HCT116 (cell line): Measurements from ENCODE around the gene KRTAP20-2. TPM values are rescaled to one million over a fixed set of nuclear protein-coding genes. Genes with fewer than 3 reads are reported as not detected.

Experiments
- ATAC-seq: fragments of 200-7000 bp; cut with Tn5 transposase; 2 replicates; pipeline ENCODE4 v1.9.1; 2020; ENCODE audit warnings: mild to moderate bottlenecking, moderate library complexity
- BruUV-seq: library from RNA; stranded (reverse); fragments of 400-500 nt; replicated peaks from 2 replicates; lab custom pipeline; 2021; lab: Mats Ljungman, UMichigan
- CTCF ChIA-PET: fragments of 300-600 bp; sonication (Branson Sonifier 250); formaldehyde crosslinking; loops from one replicate; lab custom pipeline; 2021; ENCODE audit warnings: antibody characterized with exemption; lab: Charles Lee
- POLR2A ChIA-PET: fragments of 300-600, 350-600 bp; sonication (Branson Sonifier 250); formaldehyde crosslinking; loops from one replicate; lab custom pipeline; 2021; ENCODE audit warnings: antibody characterized with exemption; lab: Charles Lee
- RAD21 ChIA-PET, 2 experiments: fragments of 300-600 bp; sonication (Branson Sonifier 250); formaldehyde crosslinking; loops; one replicate each; lab custom pipeline; 2023; ENCODE audit warnings: low total read pairs in 2 of 2; ENCODE audit not compliant: uncharacterized antibody in 2 of 2, unreplicated experiment in 2 of 2, low non-redundant PET in 1 of 2; lab: Charles Lee
- DNase-seq: peaks from one replicate; pipeline ENCODE4 v3.0.0-alpha.2; 2010; ENCODE audit warnings: low read depth, low spot score
- H2AFZ ChIP-seq: fragments of 200-600 bp; shearing (Covaris generic), sonication (generic); 2 replicates; pipeline ENCODE4 v1.6.1; 2017; ENCODE audit warnings: low read depth, mixed run types, mixed read lengths, antibody characterized with exemption, low read length; ENCODE audit not compliant: poor library complexity, severe bottlenecking
- H3K27ac ChIP-seq: 2 replicates; pipeline ENCODE4 v1.5.1; 2012; ENCODE audit warnings: low read depth, low read length
- H3K27me3 ChIP-seq: fragments of 200-600 bp; sonication (generic); 2 replicates; pipeline ENCODE4 v1.6.1; 2016; ENCODE audit warnings: mixed run types, low read length, mixed read lengths; ENCODE audit not compliant: insufficient read depth
- H3K36me3 ChIP-seq, 2 experiments: fragments of 200-500 bp in 1 of 2; fragments of 200-600 bp in 1 of 2; sonication (Bioruptor generic) in 1 of 2; sonication (generic) in 1 of 2; 2 replicates each; pipeline versions ENCODE4 v1.5.1 to v1.6.1; 2014 to 2016; ENCODE audit warnings: low read length in 2 of 2, inconsistent platforms in 1 of 2, mixed read lengths in 1 of 2, mixed run types in 1 of 2; ENCODE audit not compliant: insufficient read depth in 2 of 2, control insufficient read depth in 1 of 2
- H3K4me1 ChIP-seq, 2 experiments: fragments of 200-600 bp in 1 of 2; sonication (generic) in 1 of 2; 2 replicates each; pipeline versions ENCODE4 v1.5.1 to v1.6.1; 2012 to 2017; ENCODE audit warnings: low read length in 2 of 2, inconsistent platforms in 1 of 2, mild to moderate bottlenecking in 1 of 2, mixed read lengths in 1 of 2, mixed run types in 1 of 2, moderate library complexity in 1 of 2; ENCODE audit not compliant: insufficient read depth in 2 of 2, control insufficient read depth in 1 of 2
- H3K4me2 ChIP-seq: fragments of 200-600 bp; sonication (generic); 2 replicates; pipeline ENCODE4 v1.6.1; 2017; ENCODE audit warnings: mixed run types, low read length, mixed read lengths
- H3K4me3 ChIP-seq, 2 experiments: fragments of 200-600 bp in 1 of 2; sonication (generic) in 1 of 2; replicated peaks in 1 of 2; 2 replicates each; pipeline ENCODE4 v1.5.1; 2011 to 2016; ENCODE audit warnings: low read length in 2 of 2, control low read depth in 1 of 2, low read depth in 1 of 2, mild to moderate bottlenecking in 1 of 2, mixed read lengths in 1 of 2, mixed run types in 1 of 2
- H3K79me2 ChIP-seq: fragments of 200-600 bp; sonication (generic); 2 replicates; pipeline ENCODE4 v1.6.1; 2017; ENCODE audit warnings: mild to moderate bottlenecking, mixed run types, low read length, moderate library complexity, mixed read lengths; ENCODE audit not compliant: insufficient read depth
- H3K9ac ChIP-seq: fragments of 200-600 bp; sonication (generic); 2 replicates; pipeline ENCODE4 v1.6.1; 2016; ENCODE audit warnings: low read length, mixed read lengths
- H3K9me2 ChIP-seq: fragments of 200-600 bp; sonication (generic), shearing (Covaris generic); 2 replicates; pipeline ENCODE4 v1.6.1; 2017; ENCODE audit warnings: mixed run types, mild to moderate bottlenecking, moderate library complexity; ENCODE audit not compliant: insufficient read depth
- H3K9me3 ChIP-seq, 2 experiments: fragments of 200-500 bp in 1 of 2; fragments of 200-600 bp in 1 of 2; sonication (Bioruptor generic) in 1 of 2; sonication (generic) in 1 of 2; 2 replicates each; pipeline ENCODE4 v1.6.1; 2014 to 2017; ENCODE audit warnings: low read length in 2 of 2, mixed read lengths in 2 of 2, inconsistent platforms in 1 of 2, low read depth in 1 of 2, mild to moderate bottlenecking in 1 of 2, mixed run types in 1 of 2, moderate library complexity in 1 of 2; ENCODE audit not compliant: control insufficient read depth in 1 of 2, insufficient read depth in 1 of 2
- H4K20me1 ChIP-seq: fragments of 200-600 bp; sonication (generic), shearing (Covaris generic); 2 replicates; pipeline ENCODE4 v1.6.1; 2017; ENCODE audit warnings: mixed run types, mild to moderate bottlenecking, moderate library complexity; ENCODE audit not compliant: insufficient read depth
- ATF3 ChIP-seq: IDR thresholded peaks from 2 replicates; pipeline ENCODE4 v1.6.1; 2012
- EGR1 ChIP-seq: IDR thresholded peaks from 2 replicates; pipeline ENCODE4 v1.6.1; 2012; ENCODE audit warnings: low read depth
- EZH2phosphoT487 ChIP-seq: fragments of 200-600 bp; IDR thresholded peaks from 2 replicates; pipeline ENCODE4 v1.6.1; 2018; ENCODE audit warnings: antibody characterized with exemption, borderline replicate concordance
- FOSL1 ChIP-seq: IDR thresholded peaks from 2 replicates; pipeline ENCODE4 v1.6.1; 2012; ENCODE audit warnings: low read depth
- JUND ChIP-seq: IDR thresholded peaks from 2 replicates; pipeline ENCODE4 v1.6.1; 2012
- POLR2A ChIP-seq: IDR thresholded peaks from 2 replicates; pipeline ENCODE4 v1.7.0; 2011; ENCODE audit warnings: borderline replicate concordance; ENCODE audit not compliant: insufficient read depth, insufficient read length; ENCODE audit errors: extremely low read depth
- POLR2AphosphoS5 ChIP-seq: IDR thresholded peaks from 2 replicates; pipeline ENCODE4 v1.6.1; 2011; ENCODE audit warnings: mild to moderate bottlenecking, low read depth, low read length, moderate library complexity
- REST ChIP-seq: IDR thresholded peaks from 2 replicates; pipeline ENCODE4 v1.6.1; 2012; ENCODE audit warnings: low read depth
- TCF7L2 ChIP-seq: IDR thresholded peaks from 2 replicates; pipeline ENCODE4 v1.7.0; 2011; ENCODE audit warnings: borderline replicate concordance, inconsistent platforms; ENCODE audit not compliant: insufficient read depth, insufficient read length; ENCODE audit errors: extremely low read depth
- YY1 ChIP-seq: IDR thresholded peaks from 2 replicates; pipeline ENCODE4 v1.6.1; 2011; ENCODE audit warnings: low read length, low read depth, moderate library complexity, mild to moderate bottlenecking; ENCODE audit not compliant: insufficient replicate concordance; ENCODE audit errors: extremely low read depth
- ZBTB33 ChIP-seq: IDR thresholded peaks from 2 replicates; pipeline ENCODE4 v1.6.1; 2011; ENCODE audit warnings: mild to moderate bottlenecking, low read length, moderate library complexity; ENCODE audit not compliant: insufficient replicate concordance; ENCODE audit errors: extremely low read depth
- ZFX ChIP-seq: fragments of 450-650 bp; IDR thresholded peaks from 2 replicates; pipeline ENCODE4 v1.6.1; 2017
- ZNF274 ChIP-seq: fragments of 200-500 bp; sonication (Bioruptor generic); IDR thresholded peaks from 2 replicates; pipeline ENCODE4 v1.6.1; 2014; ENCODE audit warnings: mild to moderate bottlenecking, low read depth, low read length, inconsistent platforms
- intact Hi-C: fragments of 100-400 bp; cut with micrococcal nuclease; formaldehyde crosslinking; loops from 2 replicates; pipeline ENCODE4 v1.10.0; 2022
- total RNA-seq: library from RNA; stranded (reverse); gene quantifications from one replicate; pipeline ENCODE4 v1.2.1, GENCODE V29; 2021; ENCODE audit not compliant: unreplicated experiment

KRTAP20-2 gene
- total RNA-seq, 1 experiment from 2014 or later = not detected

GRCh38 chr21:30592140-30592539 lies 42.9 kb upstream of the KRTAP20-2 start, which contains the start of gene KRTAP6-3:
TSS of gene KRTAP6-3 (plus strand) at chr21:30592440. CDS start at chr21:30592446, 6 bp downstream.
- no peak within 1 kb of the TSS for H3K4me3 ChIP-seq
- no peak within 1 kb of the TSS for H3K27ac ChIP-seq
- H3K27me3 ChIP-seq = no peaks in the 10 kb centered on the region
- DNase-seq = no peak
- no peak within 1 kb of the TSS for H3K4me2 ChIP-seq
- intact Hi-C loops = no loop called here
- no peak for TF ChIP-seq ATF3
- TF ChIP-seq EZH2phosphoT487 = no peak
- no peak for TF ChIP-seq REST
- no peak for TF ChIP-seq ZNF274
- no peak for TF ChIP-seq TCF7L2
- TF ChIP-seq POLR2AphosphoS5 = no peak
- no peak for TF ChIP-seq ZFX
- no peak for TF ChIP-seq POLR2A
- TF ChIP-seq YY1 = no peak
- no peak for TF ChIP-seq FOSL1
- TF ChIP-seq EGR1 = no peak
- TF ChIP-seq ZBTB33 = no peak
- no peak for TF ChIP-seq JUND
- ChIA-PET POLR2A (no interaction called here), CTCF (no interaction called here), RAD21 (no interaction called here)
- no peaks in the 10 kb centered on the region for H3K36me3 ChIP-seq
- no peaks in the 10 kb centered on the region; the same call in 1 of the 2 replicates for H4K20me1 ChIP-seq
- no peak within 1 kb of the TSS for H3K9ac ChIP-seq
- H3K79me2 ChIP-seq = no peaks in the 10 kb centered on the region
- H3K9me3 ChIP-seq = peaks cover 6 to 11% of the 10 kb centered on the region in 2 experiments; a peak in 2 of 4 replicates
- H3K9me2 ChIP-seq = no peaks in the 10 kb centered on the region
- no peaks in the 10 kb centered on the region for H3K4me1 ChIP-seq
- BruUV-seq = no TSS peak
- ATAC-seq = no peak
- no peak within 1 kb of the TSS for H2AFZ ChIP-seq
